NCI-H82 (cell line): ENCODE results near the gene ZFP36.
"Not testable (repeated sequence)": the region's sequence is repeated elsewhere in the genome, so short reads cannot be mapped to it uniquely, and the experiment has no call there.

Experiments
- DNase-seq: peaks from one replicate; lab custom pipeline; 2025; lab: John Stamatoyannopoulos, UW

ZFP36 gene, protein sequence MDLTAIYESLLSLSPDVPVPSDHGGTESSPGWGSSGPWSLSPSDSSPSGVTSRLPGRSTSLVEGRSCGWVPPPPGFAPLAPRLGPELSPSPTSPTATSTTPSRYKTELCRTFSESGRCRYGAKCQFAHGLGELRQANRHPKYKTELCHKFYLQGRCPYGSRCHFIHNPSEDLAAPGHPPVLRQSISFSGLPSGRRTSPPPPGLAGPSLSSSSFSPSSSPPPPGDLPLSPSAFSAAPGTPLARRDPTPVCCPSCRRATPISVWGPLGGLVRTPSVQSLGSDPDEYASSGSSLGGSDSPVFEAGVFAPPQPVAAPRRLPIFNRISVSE

DNA sequence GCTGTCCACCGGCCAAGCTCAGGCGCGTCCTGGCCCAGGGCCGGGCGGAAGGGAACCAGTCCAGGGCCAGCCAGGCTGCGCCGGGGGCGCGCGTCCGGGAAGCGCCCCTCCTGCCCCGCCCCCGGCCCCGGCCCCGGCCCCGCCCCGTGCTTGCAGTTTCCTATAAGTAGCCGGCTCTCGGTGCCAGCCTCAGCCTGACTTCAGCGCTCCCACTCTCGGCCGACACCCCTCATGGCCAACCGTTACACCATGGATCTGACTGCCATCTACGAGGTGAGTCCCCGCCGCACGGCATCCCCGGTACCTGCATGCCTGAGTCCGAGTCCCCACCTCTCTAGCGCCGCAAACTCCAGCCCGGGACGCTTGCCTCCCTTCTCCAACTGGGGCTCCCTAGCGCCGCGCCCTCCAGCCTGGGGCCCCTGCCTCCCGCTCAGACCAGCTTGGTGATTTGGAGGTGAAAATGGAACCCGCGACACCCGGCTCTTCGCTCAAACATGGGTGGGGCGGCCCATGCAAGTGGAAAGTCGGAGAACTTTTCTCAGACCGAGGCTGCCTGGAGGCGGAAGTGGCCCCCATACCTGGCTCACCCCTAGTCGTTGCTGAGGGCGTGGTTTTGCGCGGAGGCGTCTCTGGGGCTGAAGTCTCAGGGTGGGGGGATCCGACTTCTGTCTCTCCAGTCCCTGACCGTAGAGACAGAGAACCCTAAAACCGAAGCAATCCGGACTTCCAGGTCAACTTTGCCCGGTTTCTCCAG lies at the start of gene ZFP36:
Gene ZFP36 (plus strand): TSS at position 192 of the 754 bp plus-strand sequence. CDS start 58 bp downstream, at position 250.
- peak; percentile 77 for DNase-seq

DNA sequence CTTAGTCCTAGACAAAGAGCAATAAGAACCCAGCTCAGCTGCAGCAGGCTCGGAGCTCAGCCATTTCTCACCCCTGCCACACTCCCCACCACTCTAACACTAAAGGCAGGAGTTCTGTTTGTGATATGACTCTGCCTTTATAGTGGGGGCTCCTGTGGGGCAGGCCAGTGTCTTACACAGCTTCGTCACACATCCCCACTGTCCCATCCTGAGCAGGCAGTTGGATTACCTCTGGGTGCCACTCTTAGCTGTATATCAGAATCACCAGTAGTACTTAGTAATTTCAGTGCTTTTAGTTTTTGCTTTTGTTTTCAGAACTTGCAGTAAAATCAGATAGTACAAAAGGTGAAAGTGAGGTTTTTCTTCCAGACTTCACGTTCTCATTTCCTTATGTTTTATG lies 47.6 kb upstream of the ZFP36 start:
- DNase-seq: no peak

DNA sequence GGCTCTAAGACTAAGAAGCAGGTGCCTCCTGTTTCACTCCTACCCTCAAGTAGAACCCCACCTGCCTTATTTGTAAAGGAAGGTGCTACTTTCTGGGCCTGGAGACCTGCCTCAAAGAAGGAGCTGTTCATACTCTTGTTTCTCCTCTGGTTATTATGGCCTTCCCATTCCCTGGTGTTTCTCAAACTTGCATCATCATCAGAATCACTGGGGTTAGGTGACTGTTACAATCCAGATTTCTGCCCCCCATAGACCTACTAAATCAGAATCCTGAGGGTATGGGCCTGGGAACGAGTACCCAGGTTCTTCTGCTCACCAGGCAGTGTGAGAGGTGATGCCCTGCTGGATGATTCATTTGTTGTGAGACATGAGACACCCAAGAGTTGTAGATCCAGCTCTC lies 46.0 kb upstream of the ZFP36 start:
- no peak for DNase-seq

DNA sequence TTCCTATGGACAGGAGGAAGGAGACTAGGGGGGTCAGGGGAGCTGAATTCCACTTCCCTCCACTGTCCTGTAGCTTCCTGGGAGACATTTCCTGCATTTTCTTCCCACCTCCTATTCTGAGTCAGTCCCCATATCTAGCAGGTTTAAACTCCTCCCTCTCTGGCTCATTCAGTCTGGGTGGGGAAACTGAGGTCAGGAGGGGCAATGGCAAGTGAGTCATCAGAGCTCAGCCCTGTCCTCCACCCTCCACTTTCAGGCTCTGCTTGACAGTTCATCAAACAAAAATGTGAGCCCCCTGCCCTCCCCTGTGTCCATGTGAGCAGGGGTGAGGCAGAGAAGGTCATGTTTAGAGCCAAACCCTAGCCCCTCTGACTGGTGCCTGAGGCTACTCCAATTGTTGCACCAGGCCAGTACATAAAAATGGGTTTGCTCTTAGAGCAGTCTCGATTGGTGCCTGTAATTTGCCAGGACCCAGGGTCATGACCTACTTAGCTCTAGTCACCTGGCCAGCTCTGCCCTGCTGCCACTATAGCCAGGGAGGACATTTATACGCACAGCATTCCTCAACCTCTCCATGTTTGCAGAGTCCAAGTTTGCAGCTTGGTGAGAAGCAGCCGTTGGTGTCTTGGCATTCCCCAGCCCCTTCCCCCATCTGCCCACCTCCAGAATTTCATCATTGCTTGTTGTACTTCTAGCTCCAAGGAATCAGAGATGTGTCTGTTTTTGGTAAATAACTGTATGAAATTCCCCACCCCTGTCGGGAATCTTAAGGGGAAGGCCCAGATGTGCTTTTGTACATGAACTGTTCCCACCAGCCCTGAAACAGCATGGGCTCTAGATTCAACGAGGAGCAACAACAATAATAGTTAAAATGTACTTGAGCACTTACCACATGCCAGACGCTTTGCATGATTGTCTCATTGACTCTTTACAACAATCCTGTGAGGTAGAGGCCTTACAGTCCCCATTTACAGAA lies 43.7 kb upstream of the ZFP36 start:
- no peak for DNase-seq

DNA sequence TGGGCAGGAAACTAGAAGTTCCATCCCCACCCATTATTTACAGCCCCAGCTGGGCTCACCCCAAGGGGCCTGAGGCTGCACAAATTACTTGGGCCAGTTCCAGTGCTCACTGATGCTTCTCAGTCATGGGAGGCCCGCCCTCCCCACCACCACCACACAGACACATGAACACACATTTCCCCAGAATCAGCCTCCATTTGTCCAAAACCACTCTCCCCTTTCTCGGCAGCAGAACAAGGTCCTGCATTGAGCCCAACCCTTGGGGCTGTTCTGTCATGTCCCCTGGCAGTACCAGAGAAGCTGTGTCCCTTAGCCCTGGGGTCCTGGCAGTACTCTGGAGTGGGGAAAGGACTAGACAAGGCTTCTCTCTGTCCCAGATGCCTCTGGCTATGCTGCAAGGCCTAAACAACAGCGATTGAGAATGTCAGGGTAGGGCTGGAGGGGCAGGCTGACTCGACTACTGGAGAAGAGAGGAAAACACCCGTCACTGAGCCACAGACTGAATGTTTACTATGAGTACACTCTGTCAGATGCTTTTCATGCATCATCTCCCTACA lies 42.7 kb upstream of the ZFP36 start:
- DNase-seq: no peak

DNA sequence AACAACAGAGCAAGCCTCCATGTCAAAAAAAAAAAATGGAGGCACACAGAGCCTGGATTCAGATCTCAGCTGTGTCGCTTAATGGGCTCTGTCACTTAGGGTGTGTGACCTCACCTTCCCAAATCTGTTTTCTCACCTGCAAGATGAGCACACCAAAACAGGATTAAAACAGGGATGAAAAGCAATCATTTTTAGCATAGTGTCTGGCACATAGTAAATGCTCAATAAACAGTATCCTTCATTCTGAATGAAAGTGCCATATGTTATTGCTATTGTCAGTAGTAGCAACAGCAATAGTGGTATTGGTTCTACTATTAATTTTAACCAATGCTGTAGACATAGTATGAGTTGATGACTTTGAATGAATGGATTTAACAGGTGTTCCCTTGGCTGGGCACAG lies 41.1 kb upstream of the ZFP36 start:
- no peak for DNase-seq

DNA sequence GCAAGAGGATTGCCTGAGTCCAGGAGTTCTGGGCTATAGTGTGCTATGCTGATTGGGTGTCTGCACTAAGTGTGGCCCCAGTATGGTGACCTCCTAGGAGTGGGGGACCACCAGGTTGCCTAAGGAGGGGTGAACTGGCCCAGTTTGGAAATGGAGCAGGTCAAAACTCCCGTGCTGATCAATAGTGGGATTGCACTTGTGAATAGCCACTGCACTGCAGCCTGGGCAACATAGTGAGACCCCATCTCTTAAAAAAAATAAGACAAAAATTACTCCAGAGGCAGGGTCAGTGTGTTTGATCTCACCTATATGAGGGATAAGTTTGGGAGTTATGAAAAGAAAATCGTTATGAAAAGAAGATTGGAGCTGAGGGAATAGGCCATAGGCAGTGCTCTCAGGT lies 37.4 kb upstream of the ZFP36 start:
- DNase-seq: no peak

DNA sequence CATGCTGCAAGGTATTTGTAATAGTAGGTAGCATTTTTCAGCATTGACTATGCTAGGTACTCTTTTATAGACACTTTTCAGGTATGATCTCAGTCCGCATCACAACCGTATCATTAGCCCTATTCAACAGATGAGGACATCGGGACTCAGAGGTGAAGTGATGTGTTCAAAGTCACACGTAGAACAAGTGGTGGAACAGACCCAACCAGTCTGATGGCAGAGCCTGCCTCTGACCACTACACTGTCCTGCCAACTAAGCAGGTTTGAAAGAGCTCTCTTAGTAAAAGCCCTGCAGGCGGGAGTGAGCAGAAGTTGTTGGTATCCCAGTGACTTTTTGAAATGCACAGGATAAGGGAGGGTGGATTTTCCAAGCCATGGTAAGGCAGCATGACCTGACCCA lies 35.9 kb upstream of the ZFP36 start:
- DNase-seq: no peak

DNA sequence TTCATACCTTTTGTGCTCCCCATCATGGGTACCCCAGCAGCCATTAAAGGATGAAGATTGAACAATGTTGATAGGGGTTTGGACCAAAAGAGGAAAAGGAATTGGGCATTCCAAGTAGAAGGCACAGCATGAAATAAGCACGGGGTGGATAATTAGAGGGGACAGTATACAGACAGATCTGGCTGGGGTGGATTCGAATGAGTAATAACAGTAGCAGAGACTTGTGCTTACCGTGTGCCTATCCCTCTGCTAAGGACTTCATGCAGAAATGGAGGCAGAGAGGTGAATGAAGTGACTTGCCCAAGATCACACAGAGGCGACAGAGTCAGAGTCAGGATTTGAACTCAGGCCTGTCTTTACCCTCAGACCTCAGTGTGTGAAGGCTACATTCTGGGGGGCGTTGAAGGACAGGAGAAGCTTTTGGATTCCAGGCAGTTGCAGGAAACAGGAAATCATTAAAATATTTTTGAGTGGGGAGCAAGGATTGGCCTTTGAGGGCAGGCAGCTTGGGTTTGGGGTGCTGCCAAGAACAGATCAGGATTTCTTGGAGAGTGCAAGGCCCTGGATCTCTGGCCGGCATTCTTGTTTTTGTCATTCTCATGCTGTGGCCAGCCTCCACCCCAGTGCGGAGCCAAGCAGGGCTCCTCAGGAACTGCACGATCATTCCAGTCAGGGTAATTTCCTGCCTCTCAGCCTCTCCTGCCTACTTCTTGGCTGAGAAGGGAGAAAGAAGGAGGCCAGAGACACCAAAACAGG lies 34.4 kb upstream of the ZFP36 start:
- no peak for DNase-seq

DNA sequence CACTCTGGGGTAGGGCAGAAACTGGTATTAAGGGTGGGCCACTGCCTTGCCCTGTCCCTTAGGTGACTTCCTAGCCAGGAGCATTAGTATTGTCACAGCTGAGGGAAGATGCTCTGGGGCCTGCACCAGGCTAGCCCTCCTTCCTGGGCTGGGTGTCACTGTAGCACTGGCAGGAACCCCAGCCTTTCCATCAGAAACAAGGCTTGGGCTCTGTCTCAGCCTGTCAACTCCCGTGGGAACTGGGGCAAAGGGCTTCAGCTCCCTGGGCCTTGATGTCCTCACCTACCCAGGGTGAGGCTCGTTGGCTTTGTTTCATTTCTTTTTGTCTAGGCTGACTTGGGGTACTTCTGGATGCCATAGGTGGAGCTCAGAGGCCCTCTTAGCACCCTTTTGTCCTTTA lies 33.7 kb upstream of the ZFP36 start:
- no peak for DNase-seq

DNA sequence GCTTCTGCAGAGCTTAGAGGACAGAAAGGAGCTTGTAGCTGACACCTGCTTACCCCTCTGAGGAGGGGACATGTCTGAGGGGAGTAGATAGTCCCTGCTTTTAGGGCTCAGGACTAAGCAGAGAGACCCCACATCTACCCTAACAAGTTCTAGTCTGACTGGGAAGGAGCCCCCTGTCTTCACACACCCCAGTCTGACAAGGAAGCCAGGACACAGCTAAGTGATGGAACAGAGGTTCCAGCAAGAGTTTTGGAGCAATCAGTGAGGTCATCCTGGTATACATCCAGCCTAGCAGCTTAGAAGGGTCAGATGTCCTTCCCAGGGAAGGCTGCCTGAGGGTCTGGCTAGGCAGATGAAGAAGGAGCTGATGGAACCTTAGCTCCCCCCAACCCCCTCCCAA lies 30.7 kb upstream of the ZFP36 start:
- no peak for DNase-seq

DNA sequence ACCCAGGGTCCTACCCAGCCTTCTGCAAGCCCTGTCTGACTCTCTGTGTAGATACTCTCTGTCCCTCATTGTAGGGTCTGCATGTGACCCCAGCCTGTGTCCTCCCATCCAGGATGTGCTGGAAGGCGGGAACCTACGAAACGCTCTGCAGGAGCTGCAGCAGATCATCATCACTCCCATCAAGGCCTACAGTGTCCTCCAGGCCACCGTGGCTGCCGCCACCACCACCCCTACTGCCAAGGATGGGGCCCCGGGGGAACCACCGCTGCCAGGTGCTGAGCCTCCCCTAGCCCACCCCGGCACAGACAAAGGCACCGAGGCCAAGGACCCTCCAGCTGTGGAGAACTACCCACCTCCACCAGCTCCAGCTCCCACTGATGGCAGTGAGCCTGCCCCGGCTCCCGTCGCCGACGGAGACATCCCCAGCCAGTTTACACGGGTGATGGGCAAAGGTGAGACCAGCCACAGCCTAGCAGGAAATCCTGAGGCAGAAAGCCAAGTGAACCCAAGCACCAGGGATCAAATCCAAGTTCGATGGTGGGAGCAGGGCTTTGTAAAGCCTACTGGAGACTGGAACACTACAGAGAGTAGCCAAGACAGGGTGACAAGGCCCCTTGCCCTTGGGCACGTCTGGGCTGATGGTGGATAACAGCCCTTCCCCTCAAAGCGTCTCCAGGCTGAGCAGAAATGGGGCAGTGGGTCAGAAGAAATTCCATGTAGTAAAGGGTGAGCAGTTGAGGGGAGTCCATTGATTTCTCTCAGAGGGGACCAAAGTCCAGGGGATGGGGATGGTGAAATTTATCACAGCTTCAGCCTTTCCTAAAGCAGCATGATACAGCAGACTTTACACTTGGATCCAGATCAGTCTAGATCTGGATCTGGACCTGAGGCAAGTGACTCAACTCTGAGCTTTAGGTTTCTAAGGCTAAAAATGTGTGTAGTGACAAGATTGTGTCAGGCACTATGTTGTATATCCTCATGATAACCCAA lies 29.0 kb upstream of the ZFP36 start:
- DNase-seq: no peak

DNA sequence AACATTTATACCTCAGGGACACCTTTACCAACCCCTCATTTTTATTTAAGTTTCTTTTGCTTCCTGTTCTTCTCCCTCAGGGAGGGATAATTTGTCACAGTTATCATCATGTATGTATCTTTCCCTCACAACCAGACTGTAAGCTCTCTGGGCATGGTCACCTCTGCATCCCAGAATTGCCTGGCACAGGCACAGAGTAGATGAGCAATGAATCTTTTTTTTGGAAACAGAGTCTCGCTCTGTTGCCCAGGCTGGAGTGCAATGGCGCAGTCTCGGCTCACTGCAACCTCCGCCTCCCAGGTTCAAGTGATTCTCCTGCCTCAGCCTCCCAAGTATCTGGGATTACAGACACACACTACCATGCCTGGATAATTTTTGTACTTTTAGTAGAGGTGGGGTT lies 27.3 kb upstream of the ZFP36 start:
- not testable (repeated sequence) for DNase-seq

DNA sequence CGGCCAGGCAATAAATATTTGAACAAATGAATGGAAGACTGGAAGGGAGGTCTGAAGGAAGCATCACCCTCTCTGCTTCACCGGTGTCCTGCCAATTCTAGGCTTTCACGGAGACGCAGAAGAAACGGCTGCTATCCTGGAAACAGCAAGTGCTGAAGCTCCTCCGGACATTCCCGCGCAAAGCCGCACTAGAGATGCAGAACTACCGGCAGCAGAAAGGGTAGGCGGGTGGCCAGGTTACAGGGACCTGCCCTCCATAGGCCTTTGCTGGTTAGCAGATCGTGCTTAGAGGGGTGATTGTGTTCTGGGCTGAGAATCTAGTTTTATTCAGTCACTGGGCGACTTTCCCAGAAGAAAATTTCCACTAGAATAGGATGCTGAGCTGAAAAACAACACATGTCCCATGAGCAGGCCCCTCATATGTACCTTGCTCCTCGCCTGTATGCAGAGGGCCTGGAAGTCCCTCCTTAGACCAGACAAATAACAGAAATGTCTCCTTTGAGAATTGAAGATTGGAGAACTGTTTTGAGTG lies 26.7 kb upstream of the ZFP36 start:
- no peak for DNase-seq

DNA sequence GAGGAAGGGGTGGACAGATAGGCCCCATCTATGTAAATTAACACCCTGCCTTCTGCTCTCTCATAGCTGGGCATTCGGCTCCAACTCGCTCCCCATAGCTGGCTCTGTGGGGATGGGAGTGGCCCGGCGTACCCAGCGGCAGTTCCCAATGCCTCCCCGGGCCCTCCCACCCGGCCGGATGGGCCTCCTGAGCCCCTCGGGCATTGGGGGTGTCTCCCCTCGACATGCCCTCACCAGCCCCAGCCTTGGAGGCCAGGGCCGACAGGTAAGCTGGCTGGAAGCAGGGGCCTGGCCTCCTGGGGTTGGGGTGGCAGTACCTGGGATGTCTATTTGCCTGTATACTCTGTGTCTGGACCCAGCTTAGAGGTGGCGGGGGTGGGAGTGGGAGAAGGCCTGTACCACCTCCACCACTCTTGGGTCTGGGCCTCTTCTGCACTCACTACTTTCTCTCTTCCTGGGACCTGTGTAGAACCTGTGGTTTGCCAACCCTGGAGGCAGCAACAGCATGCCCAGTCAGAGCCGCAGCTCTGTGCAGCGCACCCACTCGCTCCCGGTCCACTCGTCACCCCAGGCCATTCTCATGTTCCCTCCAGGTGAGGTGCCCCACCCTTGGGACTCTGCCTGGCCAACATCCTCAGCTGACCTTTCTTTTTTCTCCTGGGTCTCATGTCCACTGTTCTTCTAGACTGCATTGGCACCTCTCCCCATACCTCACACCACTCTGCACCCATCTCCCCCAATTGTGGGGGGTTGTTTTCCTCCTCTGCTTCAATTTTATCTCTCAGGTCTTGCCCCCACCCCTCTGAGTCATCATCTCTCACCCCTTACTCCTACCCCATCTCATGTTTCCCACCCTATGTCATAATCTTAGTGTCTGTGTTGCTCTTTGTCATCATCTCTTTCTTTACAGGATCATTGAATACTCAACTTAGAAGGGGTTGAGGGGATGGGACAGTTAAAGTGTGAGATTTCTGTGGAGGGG lies 25.8 kb upstream of the ZFP36 start:
- DNase-seq: no peak

DNA sequence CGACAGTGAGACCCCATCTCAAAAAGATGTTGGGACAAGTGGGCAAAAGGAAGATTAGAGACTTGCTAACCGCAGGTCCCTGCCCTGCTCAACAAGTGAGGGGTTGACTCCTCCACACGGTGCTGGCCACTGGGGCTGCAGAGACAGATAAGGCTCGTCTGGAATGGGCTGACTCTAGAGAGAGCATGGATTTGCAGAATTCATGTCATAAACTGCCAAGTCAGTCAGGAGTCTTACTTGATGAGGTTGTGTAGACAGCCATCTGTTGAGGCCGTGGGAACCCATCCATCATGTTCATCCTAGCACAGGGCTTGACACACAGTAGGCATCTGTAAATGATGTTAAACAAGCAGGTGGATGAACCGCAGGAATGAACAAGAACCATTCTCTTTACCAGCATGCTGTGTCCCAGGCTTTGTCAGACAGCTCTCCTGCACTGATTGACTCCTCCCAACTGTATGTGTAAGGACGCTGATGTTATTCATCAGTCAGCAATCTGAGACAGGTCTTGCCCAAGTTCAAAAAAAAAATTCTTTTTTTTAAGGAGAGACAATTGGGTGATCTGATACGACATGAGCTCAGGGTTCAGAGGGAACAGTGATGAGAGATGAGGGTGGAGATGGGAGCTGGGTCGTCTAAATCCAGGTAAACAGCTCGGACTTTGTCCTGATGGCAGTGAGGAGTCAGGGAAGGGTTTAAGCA lies 24.6 kb upstream of the ZFP36 start:
- DNase-seq: no peak

DNA sequence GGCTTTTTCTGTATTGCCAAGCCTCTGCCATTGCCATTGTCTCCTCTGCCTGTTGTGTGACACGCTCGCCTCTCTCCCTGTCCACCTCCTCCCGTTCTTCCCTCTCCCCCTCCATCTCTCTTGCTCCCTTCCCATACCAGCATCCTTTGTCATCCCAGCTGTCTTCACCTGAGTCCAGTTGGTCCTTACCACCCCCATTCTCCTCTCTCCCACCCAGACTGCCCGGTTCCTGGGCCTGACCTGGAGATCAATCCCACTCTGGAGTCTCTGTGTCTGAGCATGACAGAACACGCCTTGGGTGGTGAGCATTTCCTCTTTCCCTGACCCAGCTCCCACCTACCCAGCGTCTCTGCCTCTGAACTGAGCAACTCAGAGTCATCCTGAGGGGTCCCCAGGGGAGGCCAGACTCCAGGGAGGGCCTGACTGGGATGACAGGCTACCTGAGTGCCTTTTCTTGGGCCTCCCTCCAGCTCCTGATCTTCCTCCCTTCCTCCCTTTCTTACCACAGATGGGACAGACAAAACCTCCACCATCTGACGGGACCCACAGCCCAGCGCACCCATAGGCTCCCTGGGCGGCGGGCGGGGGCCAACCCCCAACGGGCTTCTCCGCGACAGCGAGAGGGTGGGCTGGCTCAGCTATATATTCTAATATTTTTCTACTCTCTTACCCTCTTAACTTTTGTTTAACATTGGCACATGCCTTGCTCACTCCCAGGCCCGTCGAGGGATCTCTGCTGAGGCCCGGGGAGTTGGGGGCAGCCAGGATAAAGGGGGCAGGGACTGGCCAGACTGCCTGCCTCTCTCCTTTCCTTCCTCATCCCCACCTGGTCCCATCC lies 23.4 kb upstream of the ZFP36 start:
- DNase-seq: no peak
